Measurements from ENCODE around the gene DLGAP1.

- no peak for TF ChIP-seq CTCF (IDR thresholded peaks at IDR 0.05; ENCODE audit: poor library complexity, severe bottlenecking)
- TF ChIP-seq POLR2AphosphoS5 (IDR thresholded peaks at IDR 0.05), result no peak
- no peak for TF ChIP-seq TAF1 (IDR thresholded peaks at IDR 0.05; ENCODE audit: low read depth)
These were observed 101.2 kb downstream of the DLGAP1 start for GRCh38 chr18:4353853-4354418.

Measured in neural cell (in vitro differentiated cells).